Measurements from ENCODE around the gene LEMD2.
A peak's percentile ranks its signal among the peaks of the same experiment; 100 is the strongest.

- no peak for TF ChIP-seq CTCF (IDR thresholded peaks at IDR 0.05)
- peak in 1 of 2 donors; percentile 27 for TF ChIP-seq POLR2A (IDR thresholded peaks at IDR 0.05)
Measured at GRCh38 chr6:33746651-33747100, 42.3 kb downstream of the LEMD2 start, which contains the start of gene IP6K3.
